HG03280 (cell line): ENCODE measurements around the gene BAIAP2.

Experiments
- ATAC-seq: cut with Tn5 transposase; IDR thresholded peaks from one replicate; pipeline ENCODE4 v1.9.1; 2021; ENCODE audit warnings: mild to moderate bottlenecking, moderate library complexity; ENCODE audit not compliant: unreplicated experiment

Gene BAIAP2

GRCh38 chr17:81084680-81085419 lies 49.9 kb downstream of the BAIAP2 start:
- ATAC-seq: no peak

DNA sequence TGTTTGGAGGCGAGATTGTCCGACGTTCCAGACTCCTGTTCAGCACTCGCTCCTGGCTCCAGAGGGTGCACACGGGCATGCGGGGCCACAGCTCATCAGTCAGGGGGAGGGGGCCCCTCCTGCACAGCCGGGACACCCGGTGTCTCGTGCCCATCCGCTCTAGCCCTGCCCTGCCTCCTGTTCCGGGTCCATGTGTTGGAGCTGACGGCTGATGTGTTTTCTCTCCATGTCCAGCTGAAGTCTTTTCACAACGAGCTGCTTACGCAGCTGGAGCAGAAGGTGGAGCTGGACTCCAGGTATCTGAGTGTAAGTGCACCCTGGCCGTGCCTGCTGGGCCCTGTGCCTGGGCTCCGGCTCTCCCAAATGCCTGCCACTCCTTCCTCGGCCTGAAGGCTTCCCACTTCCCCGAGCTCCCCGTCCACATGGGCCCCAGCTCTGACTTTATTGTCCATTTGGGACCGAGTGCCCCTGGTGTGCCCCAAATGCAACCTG lies 50.5 kb downstream of the BAIAP2 start:
- ATAC-seq: no peak

DNA sequence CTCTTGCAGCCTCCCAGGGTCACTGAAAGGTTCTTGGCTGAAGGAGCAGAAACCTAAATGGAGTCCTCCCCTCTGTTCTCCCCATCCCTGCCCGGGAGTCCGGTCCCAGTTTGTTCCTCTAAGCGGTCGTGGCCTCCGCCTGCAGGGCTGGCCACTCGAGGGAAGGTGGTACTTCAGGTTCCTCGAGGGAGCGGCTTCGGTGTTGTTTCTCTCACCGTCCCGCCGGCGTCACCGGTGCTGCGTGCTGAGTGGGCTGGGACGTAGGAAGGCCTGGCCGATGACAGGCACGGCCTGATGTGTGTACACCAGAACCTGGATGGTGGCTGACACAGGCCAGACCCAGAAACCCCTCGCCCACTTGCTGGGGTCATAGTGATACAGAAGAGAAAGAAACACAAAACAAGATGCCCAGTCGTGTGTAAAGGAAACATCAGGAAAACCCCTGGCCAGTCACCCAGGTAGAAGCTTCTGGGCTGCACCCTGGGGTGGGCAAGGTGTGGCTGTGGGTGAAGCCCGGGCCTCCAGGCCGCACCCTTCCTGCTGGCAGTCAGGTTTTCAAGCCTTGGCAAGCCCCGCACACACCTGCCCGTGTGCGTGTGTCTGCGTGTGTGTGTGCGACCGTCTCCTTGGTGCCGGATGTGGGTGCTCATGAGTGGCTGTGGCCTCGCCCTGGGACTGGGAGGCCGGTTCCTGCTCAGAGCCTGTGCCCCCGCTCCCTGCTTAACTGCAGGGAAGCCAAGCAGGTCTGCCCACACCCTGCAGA lies 52.0 kb downstream of the BAIAP2 start:
- ATAC-seq: no peak

GRCh38 chr17:81090361-81091136 lies 55.6 kb downstream of the BAIAP2 start:
- no peak for ATAC-seq

DNA sequence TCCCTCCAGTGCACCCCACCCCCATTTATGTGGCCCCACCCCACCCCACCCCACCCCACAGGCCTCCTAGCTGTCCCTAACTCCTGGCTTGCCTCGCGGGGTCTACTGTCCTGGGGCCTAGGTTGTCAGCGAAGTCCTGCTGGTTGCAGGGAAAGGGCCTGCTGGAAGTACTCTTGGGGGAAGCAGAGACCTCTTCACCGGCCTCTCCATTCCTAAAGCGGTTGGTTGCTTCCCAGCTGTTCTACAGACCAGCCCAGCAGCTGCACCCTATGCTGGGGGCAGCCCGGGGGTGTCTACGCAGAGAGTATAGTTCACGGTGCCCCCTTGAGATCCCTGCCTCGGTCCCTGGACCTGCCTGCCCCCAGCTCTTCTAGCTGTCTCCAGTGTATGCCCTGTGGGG lies 56.2 kb downstream of the BAIAP2 start:
- ATAC-seq: no peak

DNA sequence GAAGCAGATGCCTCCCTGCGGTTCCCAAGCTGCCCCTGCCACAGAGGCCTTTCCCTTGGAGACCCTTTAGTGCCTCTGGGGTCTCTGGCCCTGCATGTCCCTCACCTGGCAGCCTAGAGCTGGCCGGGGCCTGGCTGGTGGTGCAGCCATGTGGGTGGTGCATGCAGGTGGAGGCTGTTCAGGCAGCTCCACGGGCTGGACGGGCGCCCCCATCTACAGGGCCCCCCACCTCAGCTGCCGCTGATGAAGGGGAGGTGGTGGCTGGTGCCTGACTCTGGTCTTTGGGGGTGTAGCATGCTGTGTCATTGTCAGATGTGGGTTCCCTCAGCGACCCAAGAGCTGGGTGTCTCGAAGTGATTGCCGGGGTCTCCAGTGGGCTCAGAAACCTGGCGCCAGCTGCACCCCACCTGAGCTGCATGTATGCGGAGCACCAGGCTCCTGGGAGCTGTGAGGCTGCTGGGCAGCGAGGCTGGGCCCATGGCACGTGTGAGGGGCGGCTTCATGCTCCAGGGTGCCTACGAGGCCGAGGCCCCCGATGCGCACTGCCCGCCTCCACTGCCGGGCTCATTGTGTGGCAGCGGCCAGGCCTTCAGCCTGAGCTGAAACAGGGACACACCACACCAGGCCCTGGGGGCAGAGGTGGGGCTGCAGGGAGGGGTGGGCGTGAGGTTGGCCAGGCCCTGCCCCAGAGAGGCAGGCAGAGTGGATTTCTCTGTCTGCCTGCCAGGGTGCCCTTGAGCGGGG lies 57.0 kb downstream of the BAIAP2 start:
- no peak for ATAC-seq

GRCh38 chr17:81092518-81093095 lies 57.7 kb downstream of the BAIAP2 start:
- ATAC-seq: no peak

- no peak for ATAC-seq
Observed at GRCh38 chr17:81093619-81094508, 58.9 kb downstream of the BAIAP2 start.

DNA sequence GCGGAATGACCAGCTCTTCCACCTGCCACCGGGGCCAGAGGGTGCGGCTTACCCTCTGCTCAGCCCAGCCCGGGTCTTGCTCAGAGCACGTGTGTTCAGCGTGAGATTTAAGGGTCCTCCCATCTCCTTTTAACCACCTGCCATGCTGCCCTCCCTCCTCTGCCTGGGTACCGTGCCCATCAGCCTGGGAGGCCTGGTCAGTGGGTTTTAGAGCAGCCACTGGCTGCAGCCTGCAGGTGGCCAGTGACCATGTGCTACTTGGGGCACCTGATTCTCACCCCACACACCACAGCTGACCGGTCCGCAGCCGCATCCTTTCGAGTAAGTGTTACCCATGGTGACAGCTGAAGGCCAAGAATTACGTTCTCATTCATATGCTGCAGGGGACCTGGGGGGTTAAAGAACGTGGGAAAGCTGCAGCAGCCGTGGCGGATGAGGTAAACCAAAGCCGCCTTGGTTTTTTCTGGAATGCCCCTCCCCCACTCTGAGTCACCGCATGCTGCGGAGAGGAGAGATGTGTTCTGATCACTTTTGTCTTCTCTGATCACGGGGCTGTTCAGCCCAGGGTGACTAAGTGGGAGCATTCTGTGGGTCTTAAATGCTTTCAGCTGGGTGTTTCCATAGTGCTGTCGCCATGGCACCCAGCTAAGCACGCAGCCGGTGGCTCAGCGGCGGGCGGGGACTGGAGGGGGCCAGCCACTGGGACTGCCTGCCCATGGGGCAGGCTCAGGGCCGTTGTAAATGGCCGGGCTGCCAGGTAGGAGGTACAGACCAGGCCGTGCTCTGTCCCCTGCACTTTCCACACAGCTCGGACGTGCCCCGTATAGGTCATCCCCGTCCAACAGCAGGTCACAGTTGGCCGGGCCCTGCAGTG lies 59.8 kb downstream of the BAIAP2 start:
- no peak for ATAC-seq

GRCh38 chr17:81095383-81095762 lies 60.4 kb downstream of the BAIAP2 start:
- no peak for ATAC-seq

DNA sequence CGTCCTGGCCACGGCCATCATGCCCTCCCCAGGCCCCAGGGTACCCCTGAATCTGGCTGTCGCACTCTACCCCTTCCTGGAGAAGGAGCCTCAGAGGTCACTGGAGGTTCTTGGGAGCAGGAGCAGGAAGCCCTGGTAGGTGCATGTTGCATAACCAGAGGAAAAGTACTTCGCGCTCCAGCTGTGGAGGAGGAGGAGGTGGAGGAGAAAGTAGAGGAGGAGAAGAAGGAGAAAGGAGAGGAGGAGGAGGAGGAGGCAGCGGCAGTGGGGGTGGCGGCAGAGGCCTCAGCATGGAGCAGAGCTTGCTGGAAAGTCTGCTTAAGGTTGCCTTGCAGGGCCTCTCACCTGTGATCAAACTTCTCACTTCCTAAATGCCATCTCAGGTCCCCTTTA lies 61.8 kb downstream of the BAIAP2 start:
- no peak for ATAC-seq

DNA sequence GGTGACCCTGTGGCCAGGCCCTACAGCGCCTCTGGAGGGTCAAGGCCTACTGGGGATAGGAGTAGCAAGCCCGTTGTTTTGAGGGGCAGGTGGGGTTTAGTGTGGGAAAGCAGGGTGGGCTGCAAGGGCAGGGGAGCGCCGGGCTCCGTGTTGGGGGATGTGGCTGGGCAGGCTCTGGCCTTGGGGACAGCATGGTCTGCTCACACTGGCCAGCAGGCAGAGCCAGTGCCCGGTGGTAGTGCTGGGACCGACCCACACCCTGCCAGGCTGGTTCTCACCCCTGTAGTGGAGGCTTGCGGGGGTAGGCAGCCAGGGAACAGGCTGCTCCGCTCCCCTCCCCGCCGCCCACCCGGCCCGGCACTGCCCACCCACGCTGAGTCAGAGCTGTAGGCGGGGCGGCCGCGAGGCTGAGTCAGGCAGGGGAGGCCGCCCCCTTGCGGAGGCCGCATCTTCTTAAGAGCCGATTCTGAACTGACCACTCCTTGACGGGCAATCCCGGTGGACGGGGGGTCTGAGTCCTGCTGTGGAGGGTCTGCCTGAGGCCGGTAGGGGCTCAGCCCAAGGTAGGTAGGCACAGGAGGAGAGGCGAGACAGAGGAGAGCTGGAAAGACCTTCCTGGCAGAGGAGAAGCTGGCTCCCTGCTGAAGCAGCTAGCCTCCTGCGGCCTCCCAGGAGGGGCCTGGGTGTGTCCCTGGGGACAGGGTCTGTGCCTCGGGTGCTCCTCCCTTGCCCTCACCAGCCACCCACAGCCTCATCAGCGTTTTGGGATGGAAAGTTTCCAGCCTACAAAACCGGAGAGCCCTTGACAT lies 62.4 kb downstream of the BAIAP2 start:
- ATAC-seq: no peak

DNA sequence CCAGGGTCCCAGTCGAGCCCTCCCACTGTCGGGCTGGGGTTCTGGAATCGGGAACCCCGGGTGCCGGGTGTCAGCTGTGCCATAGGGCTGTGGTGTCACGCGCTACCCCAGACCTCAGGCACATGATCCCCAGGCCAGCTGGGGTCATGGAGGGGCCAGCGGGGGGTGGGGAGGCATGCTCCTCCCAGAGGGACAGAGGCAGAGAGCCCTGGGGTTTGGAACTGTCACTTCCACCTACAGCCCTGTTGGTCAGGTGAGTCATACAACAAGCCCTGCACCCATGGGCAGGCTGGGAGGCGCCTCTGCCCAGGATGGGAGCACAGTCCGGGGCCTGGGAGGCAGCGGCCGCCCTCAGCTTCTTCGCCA lies 63.0 kb downstream of the BAIAP2 start:
- ATAC-seq: no peak

DNA sequence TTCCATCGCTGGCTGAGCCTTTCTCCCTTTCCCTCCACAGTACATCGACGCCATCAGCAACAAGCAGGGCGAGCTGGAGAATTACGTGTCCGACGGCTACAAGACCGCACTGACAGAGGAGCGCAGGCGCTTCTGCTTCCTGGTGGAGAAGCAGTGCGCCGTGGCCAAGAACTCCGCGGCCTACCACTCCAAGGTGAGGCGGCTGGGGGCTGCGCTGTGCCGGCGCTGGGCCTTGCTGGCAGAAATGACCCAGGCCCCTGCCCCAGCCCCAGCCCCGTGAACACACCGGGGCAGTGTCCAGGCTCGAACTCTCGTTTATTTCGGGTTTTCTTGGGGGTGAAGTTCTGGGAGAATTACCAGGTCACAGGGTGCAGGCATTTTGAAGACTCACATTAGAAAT lies 64.9 kb downstream of the BAIAP2 start:
- ATAC-seq: no peak

GRCh38 chr17:81100668-81101067 lies 65.7 kb downstream of the BAIAP2 start:
- no peak for ATAC-seq

DNA sequence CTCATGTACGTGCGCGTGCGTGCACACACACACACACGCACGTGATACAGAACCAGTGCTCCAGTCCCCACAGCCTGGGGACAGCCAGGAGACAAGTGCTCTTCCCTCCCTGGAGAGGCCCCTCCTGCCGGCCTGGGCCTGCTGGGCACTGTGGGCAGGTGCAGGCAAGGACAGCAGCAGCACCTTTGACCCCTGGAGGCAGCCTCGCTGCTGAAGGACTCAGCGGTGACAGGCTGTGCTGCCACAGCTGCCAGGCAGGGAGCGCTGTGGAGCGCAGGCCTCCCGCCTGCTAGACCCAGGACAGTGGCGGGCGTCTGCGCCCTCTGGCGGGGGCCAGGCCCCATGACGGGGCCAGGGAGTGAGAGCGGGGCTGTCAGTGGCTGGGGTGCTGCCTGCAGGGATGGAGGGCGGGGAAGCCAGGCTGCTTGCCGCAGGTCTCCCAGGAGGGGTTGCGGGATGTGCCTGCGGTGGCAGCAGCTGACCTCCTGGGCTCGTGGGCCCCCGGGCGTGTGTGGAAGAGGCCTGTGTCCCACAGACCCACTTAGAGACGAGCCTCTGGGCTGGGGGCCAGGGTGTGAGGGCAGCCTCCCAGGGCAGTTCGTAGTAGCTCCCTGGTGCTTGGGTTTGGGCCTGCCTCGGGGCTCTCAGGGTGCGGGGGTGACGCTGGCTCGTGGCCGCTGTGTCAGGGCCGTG lies 66.8 kb downstream of the BAIAP2 start:
- peak; percentile 85 for ATAC-seq

- no peak for ATAC-seq
Observed at GRCh38 chr17:81102352-81102751, 67.4 kb downstream of the BAIAP2 start.
